CD4-positive, alpha-beta T cell treated with Interleukin-1 beta for 1 hour (primary cell): ENCODE measurements around the gene PAFAH1B2.

Source experiments
- DNase-seq, 2 donors: peaks; one replicate each; pipeline ENCODE4 v3.0.0-alpha.2; 2020 to 2022

Gene PAFAH1B2

DNA sequence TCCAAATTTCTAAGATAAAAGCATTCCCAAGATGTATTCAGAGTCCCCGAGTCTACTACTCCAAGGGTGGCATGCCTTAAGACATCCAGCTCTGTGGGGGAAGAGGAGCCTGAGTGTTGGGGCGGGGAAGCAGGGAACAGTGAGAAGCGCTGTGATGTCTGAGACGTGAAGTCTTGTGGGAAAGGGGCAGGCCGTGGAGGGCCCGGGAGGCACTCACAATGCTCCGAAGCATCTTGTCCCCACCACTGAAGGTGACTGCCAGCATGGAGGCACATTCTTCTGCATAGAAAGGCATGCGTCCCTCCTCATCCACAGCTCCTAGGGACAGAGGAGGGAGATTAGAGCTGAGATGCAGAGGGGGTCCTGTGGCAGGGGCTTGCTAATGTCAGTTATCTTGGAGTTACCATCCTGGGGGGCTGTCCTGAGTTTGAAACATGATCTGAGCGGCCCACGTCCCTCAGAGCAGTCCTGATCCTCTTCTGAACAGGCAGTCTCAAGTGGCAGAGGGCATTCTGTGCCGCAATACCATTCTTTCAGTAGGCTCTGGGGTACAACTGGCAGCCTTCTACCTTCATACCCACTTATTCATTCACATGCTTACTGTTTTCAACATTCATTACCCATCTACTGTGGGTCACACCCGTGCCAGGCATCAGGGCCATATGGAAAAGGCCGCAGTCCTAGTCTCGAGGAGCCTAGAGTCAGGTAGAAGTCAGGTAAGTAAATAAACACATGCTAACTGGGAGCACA is 79.1 kb downstream of the PAFAH1B2 start:
- no peak for DNase-seq

DNA sequence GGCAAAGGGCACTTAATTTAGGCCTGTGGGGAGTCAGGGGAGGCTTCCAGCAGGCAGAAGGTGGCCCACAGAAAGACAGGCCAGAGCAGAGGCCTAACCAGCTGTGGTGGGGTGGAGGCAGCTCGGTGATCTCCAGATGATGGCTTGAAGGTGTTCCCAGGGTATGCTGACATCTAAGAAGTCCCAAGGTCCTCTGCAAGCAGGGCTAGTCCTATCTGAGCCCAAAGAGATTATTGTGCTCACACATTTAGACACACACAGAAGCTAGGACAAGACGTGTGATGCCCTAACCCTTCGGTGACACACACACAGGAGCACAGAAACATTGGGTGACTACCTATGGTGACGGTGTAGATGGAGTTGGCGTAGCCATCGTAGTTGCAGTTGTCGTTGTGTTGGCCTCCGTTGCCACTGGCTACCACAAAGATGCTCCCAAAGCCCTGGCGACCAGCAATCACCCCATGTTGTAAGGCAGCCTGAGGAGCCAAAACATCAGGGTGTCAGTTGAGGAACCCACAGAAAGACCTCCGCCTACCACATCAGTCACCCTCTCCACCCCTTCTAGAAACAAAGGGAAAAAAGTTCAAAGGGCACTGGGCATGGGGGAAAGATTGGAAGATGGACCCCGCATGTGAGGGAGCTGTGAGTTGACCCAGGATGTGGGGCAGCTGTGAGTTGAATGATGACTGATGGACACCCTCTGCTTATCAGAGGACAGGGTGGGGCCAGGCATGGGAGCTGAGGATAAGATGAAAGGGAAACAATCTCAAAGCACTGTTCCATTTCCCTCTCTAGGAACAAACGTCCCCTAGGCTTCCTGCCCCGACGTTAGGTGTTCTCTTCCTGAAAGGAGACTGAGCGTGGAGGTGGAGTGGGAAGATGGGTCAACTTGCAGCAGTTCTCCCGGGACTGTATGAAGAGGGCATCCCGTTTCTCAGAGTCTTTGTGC is 79.9 kb downstream of the PAFAH1B2 start:
- no peak for DNase-seq

DNA sequence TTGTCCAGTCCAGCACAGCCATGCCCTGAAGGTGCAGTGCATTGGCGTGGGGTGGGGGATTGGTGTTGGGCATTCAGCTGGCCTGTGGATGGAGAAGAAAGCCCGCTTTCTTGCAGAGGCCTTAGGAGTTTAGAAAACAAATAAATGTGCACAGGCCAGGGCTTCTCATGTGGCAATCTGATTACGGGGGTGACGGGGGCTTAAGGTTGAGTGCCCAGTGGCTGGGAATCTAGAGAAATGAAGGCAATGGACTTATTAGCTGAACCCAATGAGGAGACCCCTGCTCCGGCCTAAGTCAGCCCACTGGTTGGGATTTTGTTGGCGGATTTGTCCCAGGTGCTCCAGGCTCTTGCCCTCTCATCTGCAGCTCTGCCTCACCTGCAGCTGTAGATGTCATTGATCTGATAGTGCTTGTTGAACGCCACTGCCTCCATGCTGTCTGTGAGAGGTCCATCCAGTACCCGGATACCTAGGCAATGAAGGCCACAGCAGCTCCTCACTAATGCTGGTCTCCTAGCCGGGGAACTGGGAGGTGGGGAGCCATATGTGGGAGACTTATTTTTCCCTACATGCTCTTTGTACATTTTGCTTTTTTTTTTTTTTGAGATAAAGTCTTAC is 81.6 kb downstream of the PAFAH1B2 start:
- no peak for DNase-seq
